Osteocyte (in vitro differentiated cells): ENCODE data around the gene S100PBP. TPM values are rescaled to one million over a fixed set of nuclear protein-coding genes. Genes with fewer than 3 reads are reported as not detected.

Experiments
- DNase-seq: peaks from one replicate; pipeline ENCODE4 v3.0.0; 2021; ENCODE audit warnings: mixed read lengths; ENCODE audit not compliant: unreplicated experiment; ENCODE audit errors: extremely low spot score
- H3K27ac Mint-ChIP-seq: one replicate; pipeline ENCODE4 v1.8.0; 2021; ENCODE audit warnings: mild to moderate bottlenecking, mixed read lengths; ENCODE audit not compliant: unreplicated experiment
- H3K27me3 Mint-ChIP-seq: one replicate; pipeline ENCODE4 v1.8.0; 2021; ENCODE audit warnings: mixed read lengths; ENCODE audit not compliant: unreplicated experiment
- H3K36me3 Mint-ChIP-seq: one replicate; pipeline ENCODE4 v1.8.0; 2021; ENCODE audit warnings: mixed read lengths; ENCODE audit not compliant: unreplicated experiment
- H3K4me1 Mint-ChIP-seq: one replicate; pipeline ENCODE4 v1.8.0; 2021; ENCODE audit warnings: mixed read lengths; ENCODE audit not compliant: unreplicated experiment
- H3K4me3 Mint-ChIP-seq: one replicate; pipeline ENCODE4 v1.8.0; 2021; ENCODE audit warnings: mild to moderate bottlenecking, moderate library complexity, mixed read lengths; ENCODE audit not compliant: unreplicated experiment
- H3K9me3 Mint-ChIP-seq: one replicate; pipeline ENCODE4 v1.8.0; 2021; ENCODE audit warnings: mixed read lengths; ENCODE audit not compliant: unreplicated experiment
- CTCF ChIP-seq: fragments of 200-600 bp; sonication (generic); IDR thresholded peaks from 2 replicates; pipeline ENCODE4 v1.5.0; 2021; ENCODE audit warnings: antibody characterized with exemption, mild to moderate bottlenecking, moderate library complexity
- total RNA-seq: library from RNA; stranded (reverse); gene quantifications from 2 replicates; pipeline ENCODE4 v1.2.1, GENCODE V29; 2021

Gene S100PBP
- total RNA-seq, 1 donor from 2014 or later, result 49.8 TPM

GRCh38 chr1:32863218-32863880 lies 45.9 kb downstream of the S100PBP start:
- Mint-ChIP-seq H3K4me3 (no peak overlapping the region), H3K27ac (no peak overlapping the region), H3K27me3 (no peaks in the 10 kb centered on the region), H3K4me1 (no peaks in the 10 kb centered on the region), H3K36me3 (peaks cover 20% of the 10 kb centered on the region), H3K9me3 (no peaks in the 10 kb centered on the region)
- no peak for TF ChIP-seq CTCF
- DNase-seq, result no peak

- TF ChIP-seq CTCF, result no peak
- DNase-seq, result no peak
- H3K27me3 Mint-ChIP-seq, result no peaks in the 10 kb centered on the region
- no peaks in the 10 kb centered on the region for H3K4me1 Mint-ChIP-seq
- H3K36me3 Mint-ChIP-seq, result peaks cover 20% of the 10 kb centered on the region
- H3K9me3 Mint-ChIP-seq, result no peaks in the 10 kb centered on the region
- H3K27ac Mint-ChIP-seq, result no peak overlapping the region
- H3K4me3 Mint-ChIP-seq, result no peak overlapping the region
Measured at GRCh38 chr1:32863881-32864245, 46.4 kb downstream of the S100PBP start.

GRCh38 chr1:32864375-32865019 lies 47.0 kb downstream of the S100PBP start:
- no peak for DNase-seq
- Mint-ChIP-seq H3K4me3 (no peak overlapping the region), H3K36me3 (peaks cover 20% of the 10 kb centered on the region), H3K9me3 (no peaks in the 10 kb centered on the region), H3K27ac (no peak overlapping the region), H3K4me1 (no peaks in the 10 kb centered on the region), H3K27me3 (no peaks in the 10 kb centered on the region)
- no peak for TF ChIP-seq CTCF

GRCh38 chr1:32865639-32866405 lies 48.4 kb downstream of the S100PBP start:
- Mint-ChIP-seq H3K9me3 (no peaks in the 10 kb centered on the region), H3K36me3 (peaks cover 20% of the 10 kb centered on the region), H3K27me3 (no peaks in the 10 kb centered on the region), H3K4me1 (peaks cover 5% of the 10 kb centered on the region), H3K27ac (no peak overlapping the region), H3K4me3 (no peak overlapping the region)
- DNase-seq, result no peak
- no peak for TF ChIP-seq CTCF

GRCh38 chr1:32867151-32867550 lies 49.7 kb downstream of the S100PBP start:
- Mint-ChIP-seq H3K4me3 (no peak overlapping the region), H3K36me3 (peaks cover 15% of the 10 kb centered on the region), H3K9me3 (no peaks in the 10 kb centered on the region), H3K4me1 (peaks cover 16% of the 10 kb centered on the region), H3K27me3 (no peaks in the 10 kb centered on the region), H3K27ac (no peak overlapping the region)
- DNase-seq, result no peak
- no peak for TF ChIP-seq CTCF
